GM18873 (cell line): Measurements from ENCODE around the gene BCAP31.

ENCODE experiments used
- ATAC-seq: cut with Tn5 transposase; IDR thresholded peaks from one replicate; pipeline ENCODE4 v1.9.1; 2021; ENCODE audit warnings: mild to moderate bottlenecking, moderate library complexity, moderate number of reproducible peaks; ENCODE audit not compliant: unreplicated experiment, low FRiP score

BCAP31 gene

GRCh38 chrX:153662266-153662665, 61.9 kb downstream of the BCAP31 start:
- ATAC-seq = no peak

DNA sequence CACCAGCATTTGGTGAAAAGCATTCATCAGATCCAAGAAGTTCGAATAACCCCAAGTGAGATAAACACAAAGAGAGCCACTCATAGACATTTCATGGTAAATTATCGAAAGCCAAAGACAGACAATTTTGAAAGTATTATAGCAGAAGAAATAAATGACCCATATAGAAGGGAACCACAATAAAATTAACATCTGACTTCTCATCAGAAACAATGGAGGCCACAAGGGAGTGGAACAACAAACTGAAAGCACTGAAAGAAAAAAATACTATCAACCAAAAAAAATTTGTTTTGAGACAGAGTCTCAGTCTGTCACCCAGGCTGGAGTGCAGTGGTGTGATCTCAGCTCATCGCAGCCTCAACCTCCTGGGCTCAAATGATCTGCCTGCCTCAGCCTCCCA, 64.9 kb downstream of the BCAP31 start:
- no peak for ATAC-seq

DNA sequence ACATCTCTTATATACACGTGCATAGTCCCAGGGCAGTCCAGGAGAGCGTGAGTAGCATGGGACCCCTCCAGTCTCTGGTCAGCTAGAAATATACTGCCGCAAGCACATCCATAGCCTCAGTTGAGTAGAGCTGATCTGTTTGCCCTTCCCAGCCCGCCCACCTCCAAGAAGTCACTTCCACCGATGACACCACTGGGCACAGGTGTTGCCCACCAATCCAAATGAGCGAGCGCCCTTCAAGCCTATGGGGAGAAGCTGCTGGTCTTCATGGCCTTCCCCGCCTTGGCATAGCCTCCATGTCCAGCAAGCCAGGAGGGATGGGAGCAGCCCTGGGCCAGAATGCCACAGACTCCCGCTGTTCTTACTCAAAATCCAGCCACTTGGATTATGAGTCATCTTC, 67.0 kb downstream of the BCAP31 start:
- ATAC-seq = no peak

- no peak for ATAC-seq
These were observed 70.6 kb downstream of the BCAP31 start for GRCh38 chrX:153653556-153653955.

- no peak for ATAC-seq
These were observed 72.6 kb downstream of the BCAP31 start for GRCh38 chrX:153651540-153652079.

- ATAC-seq = no peak
These were observed 73.2 kb downstream of the BCAP31 start for GRCh38 chrX:153650959-153651358.
